Measurements from ENCODE around the gene URB1.

The URB1 gene

DNA sequence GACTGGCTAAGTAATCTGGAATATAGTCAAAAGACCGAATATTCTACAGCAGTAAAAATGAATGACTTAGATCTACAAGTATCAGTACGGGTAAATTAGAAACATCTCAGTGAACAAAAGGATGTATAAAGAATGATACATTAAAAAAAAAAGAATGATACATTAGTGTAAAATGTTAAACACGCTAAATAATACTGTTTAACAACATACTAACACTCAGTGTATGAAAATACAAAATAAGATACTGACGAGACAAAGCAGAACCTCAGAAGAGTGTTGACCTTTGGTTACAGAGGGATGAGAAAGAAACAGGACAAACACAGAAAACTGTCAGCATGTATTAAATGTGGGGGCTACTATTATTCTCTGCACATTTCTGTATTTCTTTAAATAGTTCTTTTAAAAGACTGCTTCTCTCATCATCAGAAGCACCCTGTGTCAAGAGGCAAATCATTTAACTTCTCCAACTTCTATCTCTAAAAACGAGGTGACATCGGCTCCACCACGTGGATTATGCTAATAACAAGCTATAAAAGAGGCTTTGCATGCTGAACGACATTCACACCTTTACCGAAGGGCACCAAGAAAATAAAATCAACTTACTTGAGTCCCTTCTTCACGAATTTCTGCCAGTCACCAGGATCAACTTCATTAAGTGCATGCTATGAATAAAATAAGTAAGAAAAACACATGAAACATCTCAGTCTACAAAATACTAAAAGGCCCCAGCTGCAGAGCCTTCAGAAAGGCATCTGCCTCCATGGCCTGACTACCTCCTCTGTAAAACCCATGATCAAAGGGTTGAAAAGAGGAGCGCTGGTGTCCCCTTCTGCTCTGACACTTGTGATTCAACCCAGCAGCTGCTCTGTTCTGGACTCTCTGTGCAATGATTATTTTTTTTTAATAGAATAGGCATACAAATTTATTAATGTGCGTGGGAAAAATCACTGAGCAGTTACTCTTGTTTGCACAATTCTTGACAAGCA is 51.7 kb downstream of the URB1 start:
- DNase-seq = no peak

DNA sequence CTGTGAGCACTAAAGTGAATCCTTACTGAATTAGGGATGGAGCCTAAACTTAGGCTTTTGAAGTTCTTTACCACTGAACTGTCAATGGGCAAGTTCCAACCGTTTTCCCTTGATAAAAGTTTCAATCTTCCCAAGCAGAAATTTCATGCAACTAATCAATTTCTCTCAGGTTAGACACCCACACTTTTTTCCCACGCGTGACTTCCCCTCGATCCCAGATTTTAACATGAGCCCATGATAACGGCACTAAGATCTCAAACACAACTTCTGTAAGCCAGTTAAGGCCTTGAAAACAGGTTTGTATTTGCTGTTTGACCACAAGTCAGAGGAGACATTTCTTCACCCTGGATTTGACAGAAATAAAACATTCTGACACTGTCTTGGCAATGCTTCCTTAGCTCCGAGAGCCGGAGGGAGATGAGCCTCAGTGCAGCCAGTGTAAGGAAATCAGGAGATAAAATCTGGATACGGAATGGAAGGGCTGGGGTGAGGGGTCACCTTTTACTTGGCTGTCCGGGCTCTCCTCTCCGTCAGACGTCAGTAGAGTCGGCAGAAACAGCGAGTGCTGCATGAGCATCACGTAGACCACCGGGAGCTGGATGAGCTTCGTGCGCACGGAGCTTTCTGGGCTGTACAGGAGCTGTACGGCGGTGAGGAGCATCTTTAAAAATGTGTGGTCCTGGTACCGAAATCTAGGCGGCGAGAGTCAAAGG is 54.4 kb downstream of the URB1 start:
- DNase-seq = no peak

DNA sequence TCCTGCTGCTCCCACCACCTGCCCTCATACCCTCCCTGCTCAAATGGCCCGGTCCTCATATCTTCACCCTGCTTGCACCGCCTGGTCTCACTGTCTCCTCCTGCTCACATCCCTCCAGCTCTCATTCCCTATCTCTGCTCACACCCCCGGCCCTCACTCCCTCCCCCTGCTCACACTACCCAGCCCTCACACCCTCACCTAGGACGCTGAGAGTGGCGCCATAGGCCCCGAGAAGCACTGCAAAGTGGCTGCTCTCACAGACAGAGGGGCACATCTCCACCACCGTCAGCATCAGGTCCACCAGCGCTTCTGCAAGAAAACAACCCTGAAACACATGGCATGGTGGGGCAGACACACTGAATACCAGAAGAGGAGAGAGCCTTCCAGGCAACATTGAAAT is 55.6 kb downstream of the URB1 start:
- DNase-seq = no peak

DNA sequence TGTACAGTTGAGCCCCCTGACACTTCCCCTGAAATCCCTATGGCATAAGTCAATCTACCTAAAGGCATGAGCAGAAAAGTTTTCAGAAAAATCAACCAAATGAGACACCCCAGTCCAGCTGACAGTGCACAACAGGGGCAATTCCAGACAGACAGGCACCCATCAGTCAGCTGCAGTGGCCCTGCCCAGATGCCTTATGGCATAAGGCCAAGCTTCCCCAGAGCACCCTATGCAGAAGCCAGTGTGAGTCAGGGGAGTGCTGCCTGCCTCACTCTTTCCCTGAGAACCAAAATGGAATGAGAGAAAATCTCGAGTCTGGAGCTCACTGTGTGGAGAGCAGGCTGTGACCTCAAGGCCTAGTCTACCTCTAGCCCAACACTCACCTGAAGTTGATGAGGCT is 56.1 kb downstream of the URB1 start:
- DNase-seq = peak; percentile 82

DNA sequence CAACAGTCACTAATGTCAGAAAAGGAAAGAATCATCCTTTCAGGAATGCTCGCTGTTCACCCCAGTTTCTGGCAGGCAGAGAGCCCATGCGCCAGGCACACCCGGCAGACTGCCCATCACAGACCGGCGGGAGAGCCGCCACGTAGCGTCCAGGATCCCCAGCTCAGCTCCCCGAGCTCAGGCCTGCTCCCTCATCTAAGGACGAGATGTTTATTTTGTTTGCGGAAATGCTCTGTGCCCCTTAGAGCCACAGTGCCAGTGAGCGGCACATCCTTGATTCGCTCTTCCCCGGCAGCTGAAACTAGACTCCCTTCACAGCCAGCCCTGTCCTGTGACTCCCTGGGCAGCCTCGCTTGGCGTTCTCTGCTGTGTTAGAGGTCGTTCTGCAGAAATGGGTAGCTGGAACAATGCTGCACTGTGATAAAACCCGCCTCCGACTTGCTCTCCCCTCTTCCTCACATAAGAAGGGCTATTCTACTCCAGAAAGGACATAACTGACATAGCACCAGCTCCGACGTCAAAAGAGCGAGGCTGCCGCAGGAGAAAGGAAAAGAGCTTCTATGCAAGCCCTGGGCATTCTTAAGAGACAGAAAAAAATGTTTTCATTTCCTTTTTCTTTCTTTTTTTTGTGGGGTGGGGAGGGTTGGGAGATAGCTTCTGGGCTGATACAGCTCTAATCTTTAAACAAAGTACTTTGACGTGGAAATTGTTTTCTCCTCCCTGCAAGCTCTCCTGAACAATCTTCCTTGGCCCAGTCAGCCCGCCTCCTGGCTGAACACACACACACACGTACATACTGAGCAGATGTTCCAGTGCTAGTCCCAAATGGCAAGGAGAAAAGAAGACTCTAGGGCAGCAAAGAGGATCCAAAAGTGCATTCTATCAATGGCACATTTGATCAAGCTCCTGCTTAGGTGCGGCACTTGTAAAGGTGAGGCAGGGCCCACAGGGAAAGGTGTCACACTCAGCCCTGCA is 56.9 kb downstream of the URB1 start:
- DNase-seq = peak; percentile 70

DNA sequence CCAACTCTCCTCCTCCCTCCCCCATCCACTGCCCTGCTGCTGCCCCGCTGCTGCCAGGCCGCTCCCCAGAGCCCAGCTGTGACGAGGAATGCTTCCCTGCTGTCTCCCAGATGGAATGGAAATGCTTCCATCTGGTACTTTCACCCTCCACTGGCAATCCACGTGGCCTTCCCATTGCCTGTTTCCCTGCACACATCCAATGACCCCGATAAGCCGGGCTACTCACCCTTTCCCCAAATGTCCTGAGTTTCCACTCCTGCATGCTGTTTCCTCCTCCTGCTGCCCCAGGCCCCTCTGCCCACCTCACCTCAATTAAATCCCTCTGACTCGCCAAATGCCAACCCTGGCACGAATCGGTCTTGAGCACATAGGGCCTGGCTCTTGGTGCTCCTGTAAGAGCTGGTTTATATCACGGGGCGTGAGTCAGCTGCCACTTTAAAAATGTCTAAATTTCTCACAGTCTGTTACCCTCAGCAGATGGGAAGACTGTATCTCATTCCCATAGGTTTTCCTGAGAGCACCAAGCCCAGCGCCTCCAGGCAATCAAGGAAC is 57.8 kb downstream of the URB1 start:
- DNase-seq = peak; percentile 96

DNA sequence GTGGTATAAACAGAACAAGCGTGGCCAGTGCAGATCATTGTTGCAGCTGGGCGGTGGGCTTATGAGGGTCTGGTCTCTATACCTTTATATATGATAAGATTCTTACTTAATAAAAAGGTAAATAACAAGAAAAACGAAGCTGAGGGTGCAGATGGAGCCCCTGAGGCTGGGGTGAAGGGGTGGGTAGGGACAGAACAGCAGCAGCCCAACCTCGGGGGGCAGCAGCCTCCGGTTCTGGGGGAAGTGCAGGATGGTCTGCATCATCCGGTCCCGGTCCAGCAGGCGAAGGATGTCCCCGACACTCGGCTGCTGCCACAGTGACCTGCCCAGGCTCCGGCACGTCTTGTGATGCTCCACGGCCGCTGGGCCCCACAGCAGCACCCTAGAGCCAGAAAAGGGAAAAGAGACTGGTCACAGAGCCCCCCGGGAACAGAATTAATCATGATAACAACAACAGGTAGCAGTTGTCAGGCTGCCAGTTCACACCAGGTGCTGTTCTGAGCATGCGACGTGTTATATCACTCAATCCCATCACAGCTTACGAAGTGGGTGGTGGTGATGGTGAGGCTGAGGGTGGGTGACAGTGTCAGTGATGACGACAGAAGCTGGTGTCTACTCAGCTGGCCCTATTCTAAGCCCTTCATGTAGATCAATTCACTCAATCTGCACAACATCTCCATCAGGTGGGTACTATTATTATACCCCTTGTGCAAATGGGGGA is 58.7 kb downstream of the URB1 start:
- peak; percentile 48 for DNase-seq

DNA sequence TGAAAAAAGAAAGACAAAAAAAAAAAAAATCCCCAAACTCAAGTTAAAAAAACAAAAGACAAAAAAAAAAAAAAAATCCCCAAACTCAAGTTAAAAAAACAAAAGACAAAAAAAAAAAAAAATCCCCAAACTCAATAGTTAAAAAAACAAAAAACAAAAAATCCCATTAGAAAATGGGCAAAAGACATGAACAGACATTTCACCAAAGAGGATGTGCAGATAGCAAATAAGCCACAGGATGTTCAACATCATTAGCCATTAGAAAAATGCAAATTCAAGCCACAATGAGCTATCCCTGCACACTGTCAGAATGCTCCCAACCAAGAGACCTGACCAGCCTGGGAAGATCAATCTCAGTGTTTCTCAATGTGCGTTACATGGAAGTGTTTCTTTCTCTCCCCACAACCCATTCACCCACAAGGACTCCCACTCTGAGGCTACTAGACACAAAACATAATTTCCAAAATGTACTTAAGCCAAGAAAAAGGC is 60.3 kb downstream of the URB1 start:
- DNase-seq = no peak

DNA sequence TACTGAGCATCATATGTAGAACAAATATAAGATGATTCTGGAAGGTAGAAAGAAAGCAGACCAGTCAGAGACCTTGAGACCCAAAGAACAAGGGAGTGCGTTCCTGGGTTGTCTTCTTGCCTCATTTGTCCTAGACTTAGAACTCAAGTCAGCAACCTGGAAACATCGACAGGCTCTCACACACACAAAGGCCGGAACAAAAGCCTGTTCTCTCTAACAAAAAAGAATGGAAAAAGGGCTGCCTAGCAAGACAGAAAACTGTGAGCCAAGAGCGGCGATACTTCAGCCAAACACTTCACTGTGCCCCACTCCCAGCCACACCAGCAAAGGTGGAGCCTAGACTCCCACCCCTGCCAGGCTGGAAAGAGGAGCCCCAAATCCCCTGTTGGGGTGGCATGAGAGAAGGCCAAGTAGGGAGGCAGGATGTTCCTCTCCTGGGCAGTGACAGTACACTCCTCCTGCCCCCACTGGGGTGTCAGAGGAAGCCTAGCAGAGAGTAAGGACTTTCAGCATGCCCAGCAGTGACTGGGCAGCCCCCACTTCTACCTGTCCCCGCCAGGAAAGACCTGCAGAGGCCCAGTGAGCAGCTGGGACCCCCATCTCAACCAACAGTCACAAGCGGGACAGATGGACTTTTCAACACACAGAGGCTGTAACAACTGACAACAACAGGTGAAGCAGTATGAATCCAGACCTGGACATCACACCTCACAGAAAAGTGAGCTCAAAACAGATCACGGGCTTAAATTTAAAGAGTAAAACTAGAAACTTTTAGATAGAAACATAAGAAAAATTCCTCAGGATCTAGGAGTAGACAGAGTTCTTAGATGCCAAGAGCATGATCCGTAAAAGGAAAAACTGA is 61.1 kb downstream of the URB1 start:
- no peak for DNase-seq

DNA sequence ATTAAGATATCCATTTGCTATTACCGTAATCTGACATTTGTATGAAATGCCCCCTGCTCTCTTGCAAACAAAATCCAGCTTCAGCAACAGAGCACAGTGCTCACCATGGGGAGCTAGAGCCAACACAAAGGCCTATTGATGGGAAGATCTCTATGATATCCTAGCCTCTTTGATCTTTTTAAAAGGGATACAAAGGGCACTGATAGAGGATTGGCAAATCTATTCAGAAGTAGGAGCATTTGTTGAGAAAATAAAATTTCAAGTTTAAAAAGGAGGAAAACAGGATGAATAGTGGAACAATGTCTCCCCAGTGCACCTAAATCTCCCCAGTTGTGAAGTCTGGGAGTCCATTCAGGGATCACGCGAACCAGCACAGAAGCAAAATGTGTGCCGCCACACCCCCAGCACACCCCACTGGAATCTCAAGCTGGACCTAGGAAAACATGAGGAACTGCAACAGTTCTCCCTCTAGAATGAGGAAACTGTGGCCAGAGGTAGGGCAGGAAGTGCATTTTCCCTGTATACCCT is 62.0 kb downstream of the URB1 start:
- no peak for DNase-seq

DNA sequence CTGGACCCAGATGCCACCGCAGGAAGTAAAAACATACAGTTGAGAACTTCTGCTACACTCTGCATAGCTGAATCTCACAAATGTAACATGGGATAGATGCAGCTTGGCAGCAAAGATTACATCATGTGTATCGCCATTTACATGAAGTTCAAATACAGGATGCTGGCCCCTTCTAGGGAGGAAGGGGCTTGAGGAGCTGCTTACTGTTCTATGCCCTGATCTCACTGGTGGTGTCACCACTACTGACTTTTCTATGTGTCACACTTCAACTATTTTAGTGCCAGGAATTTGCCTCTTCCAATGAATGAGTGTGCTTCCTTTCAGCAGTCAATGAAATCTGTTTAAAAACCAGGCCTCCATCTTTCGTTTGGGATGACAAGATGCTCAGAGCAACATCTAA is 63.0 kb downstream of the URB1 start:
- no peak for DNase-seq

DNA sequence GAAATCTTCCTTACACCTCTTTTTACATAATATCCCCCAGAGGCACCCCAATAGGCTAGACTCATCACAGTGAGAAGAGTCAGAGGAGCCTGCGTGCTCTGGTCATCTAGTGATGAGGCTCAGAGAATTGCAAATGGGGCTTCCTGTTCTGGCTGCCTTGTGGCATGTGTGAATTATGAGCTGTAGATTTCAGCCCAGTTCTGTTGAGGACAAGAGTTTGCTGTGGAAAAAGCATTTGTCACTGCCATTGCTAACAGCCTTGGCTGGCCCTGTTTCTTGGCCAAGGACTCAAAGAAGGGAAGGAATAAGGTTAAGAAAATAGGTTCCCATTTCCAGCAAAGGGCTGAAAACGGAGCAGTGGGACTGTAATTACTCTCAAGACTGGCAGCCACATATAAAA is 63.5 kb downstream of the URB1 start:
- DNase-seq = no peak

DNA sequence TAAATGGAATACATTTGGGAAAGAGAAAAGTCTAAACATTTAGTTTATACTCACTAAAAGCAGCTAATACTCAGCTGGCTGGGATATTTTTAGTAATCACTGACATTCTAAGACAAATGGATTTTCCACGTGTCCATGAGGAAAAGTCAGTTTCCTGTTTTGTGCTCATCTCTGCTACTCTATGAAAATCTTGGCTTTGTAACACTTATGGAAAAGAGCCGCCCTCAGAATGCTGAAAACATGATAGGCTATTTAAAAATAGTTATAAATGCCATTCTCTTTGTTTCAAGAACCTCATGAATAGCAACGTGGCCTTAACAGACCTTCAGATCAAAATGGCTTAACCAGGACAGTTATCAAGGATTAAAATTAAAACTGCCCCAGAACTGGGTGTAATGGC is 64.2 kb downstream of the URB1 start:
- no peak for DNase-seq

DNA sequence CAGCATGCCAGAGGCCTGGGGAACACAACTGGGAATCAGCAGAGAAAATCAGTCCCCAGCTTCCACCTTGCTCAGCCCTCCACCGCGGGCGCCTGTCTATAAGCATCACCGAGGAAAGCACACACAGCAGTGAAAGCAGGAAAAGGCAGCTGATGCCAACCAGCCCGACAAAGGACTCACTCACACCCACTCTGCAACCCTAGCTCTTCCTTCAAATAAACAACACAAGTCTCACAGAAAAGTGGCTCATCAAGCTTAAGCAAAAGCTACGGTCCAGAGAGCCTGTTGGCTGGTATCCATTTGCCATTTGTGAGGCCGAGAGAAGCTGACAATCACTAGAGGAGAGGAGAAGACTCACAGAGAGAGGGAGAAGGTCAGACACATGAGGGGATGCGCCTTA is 67.1 kb downstream of the URB1 start:
- no peak for DNase-seq

DNA sequence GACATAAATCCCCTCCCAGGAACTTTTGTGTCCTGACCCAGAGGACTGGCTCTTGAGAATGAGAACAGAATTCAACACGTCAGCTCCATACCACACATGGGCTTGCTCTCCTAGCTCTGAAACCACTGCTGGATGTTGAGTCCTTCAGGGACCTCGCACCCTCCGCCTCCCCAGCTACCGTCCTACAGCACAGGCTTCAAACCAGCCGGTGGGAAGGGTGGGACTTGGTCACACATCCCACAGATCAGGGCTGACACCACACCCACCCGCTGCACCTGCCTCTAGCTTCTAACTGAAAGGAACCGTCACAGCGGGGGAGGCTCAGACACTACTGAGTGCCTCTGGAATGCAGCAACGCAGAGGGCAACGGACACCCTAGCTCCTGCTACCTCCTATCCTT is 70.1 kb downstream of the URB1 start:
- DNase-seq = no peak

DNA sequence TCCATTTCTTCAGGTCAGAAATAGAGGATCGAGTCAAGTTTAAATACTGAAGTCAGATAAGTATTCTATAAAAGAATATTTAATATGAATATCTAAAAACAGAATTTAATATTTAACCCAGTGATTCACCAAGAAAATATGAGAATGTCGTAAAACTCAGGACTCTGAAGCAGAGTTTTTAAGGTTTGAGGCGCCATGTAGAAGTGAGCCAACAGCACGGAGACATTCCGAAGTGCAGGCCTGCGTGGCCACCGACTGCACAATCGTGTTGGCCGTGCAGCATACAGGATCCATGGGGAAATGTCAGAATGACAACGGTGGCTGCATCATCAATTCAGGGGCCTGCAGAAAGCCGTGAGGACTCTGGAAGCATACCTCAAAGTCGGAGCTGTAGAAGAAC is 70.7 kb downstream of the URB1 start:
- DNase-seq = no peak

DNA sequence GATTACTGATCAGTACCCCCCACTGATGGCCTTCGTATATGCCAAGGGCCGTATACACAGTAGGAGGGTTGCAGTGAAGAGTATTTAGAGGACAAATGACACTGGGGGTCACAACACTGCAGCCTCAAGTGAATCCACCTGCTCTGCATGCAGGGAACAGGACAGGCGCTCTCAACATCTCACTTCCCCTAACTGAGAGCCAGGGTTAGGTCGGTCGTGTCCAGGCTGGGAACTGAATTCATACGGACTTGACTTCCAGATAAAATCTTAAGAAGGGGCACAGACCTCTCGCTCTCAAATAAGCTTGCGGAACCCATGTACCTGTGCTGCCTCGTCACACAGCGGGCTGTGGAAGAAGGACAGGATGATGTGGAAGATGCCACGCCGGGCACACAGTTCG is 71.3 kb downstream of the URB1 start:
- DNase-seq = no peak

DNA sequence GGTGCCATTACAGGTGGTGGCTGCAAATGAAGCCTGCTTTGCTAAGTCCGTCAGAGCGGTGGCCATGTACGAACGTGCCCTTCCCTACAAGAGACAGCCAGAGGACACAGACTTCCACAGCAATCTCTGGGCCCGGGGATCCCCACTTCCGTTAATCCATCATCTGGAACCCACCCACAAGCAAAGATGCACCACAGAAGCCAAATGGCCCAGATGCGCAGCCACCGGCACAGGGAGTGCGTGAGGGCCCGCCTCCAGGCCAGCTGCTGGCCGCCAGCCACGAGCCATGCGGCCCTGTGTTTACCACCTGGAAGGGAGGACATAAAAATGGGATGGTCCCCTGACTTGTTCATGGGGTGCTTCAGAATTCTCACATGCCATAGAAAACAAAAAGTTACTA is 72.1 kb downstream of the URB1 start:
- no peak for DNase-seq

DNA sequence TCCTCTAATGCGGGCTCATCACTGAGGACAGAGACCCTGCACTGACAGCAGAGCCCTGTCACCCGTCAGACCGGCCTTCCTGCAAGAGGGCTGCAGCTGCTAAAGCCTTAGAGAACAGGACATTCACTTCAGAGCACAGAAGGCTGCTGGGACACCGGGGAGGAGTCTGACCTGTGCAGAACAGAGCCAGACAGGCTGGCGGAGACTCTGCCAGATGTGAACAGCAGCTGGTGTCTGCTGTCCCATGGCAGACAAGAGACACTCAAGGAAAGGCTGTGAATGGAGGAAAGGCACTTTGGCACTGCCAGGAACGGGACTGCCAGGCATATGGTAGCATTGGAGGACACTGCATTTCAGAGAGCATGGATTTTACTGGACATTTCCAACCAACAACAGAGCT is 72.8 kb downstream of the URB1 start:
- DNase-seq = no peak

DNA sequence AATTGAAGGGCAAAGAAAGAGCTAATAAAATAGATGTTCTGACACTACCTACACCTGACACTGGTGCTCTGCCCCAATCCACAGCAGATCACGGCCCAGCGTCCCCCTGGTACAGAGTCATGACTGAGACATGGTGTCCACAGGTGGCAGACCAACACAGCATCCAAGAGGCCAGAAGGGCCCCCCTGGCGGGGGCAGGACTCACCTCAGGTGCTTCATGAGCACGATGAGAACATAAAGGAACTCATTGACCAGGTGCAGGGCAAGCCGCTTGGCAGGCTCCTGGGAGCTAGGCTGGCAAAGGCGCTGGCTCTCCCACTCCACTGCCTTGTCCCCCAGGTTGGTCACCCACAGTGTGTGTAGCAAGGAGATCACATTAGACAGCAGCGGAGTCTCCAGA is 73.8 kb downstream of the URB1 start:
- DNase-seq = no peak

DNA sequence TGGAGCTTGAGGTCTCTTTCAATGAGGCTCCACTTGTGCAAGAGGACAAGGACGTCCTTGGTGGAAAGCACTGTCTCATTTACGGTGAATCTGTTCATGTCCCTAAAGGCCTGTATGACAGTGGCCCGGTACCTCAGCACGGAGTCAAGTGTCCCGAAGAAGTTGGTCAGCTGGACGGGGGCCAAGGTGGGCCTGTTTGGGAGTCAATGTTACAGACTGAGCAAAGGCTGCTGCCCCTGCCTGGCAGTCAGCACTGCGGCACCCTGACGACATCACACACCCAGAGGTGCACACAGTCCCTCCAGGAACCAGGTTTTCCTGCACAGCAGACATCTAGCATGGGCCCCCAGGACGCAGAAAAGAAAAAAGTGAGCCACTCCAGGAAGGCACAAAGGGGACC is 75.1 kb downstream of the URB1 start:
- no peak for DNase-seq

Data from NCI-H2171 treated with DMSO at 0.1 percent for 48 hours (cell line).